Superior temporal gyrus (tissue), 1 donor: ENCODE data around the gene HDDC3.
"Not testable (repeated sequence)": the region's sequence is repeated elsewhere in the genome, so short reads cannot be mapped to it uniquely, and the experiment has no call there.

Experiments
- DNase-seq: peaks from one replicate; pipeline ENCODE4 v3.0.0-alpha.2; 2016; ENCODE audit errors: extremely low spot score

Gene HDDC3

GRCh38 chr15:90930861-90931574 is 1.3 kb downstream of the HDDC3 start:
- no peak for DNase-seq

GRCh38 chr15:90929246-90930019 is 2.9 kb downstream of the HDDC3 start:
- DNase-seq: no peak

GRCh38 chr15:90928106-90928505 is 4.2 kb downstream of the HDDC3 start:
- DNase-seq: not testable (repeated sequence)

DNA sequence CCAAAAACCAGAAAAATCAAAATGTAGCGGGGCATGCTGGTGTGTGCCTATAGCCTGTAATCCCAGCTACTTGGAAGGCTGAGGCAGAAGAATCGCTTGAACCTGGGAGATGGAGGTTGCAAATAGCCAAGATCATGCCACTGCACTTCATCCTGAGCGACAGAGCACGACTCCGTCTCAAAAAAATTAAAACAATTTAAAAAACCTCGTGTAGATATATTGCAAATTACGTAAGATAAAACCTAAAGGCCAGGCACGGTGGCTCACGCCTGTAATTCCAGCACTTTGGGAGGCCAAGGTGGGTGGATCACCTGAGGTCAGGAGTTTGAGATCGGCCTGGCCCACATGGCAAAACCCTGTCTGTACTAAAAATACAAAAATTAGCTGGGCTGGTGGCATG is 5.6 kb downstream of the HDDC3 start:
- DNase-seq: not testable (repeated sequence)

DNA sequence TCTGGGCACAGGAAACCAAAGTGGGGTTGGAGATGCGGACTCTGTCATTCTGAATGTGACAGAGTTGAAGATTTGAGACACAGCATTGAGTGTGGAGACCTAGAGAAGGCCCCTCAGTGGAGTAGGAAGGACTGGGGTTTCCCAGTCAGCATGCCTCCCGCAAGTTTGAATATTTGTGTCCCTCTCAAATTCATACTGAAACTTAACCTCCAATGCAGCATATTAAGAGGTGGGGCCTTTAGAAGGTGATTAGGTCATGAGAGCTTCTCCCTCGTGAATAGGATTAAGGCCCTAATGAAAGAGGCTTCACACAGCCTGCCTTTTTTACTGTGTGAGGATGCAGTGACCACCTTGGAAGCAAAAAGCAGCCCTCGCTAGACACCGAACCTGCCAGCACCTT is 8.0 kb downstream of the HDDC3 start:
- no peak for DNase-seq

DNA sequence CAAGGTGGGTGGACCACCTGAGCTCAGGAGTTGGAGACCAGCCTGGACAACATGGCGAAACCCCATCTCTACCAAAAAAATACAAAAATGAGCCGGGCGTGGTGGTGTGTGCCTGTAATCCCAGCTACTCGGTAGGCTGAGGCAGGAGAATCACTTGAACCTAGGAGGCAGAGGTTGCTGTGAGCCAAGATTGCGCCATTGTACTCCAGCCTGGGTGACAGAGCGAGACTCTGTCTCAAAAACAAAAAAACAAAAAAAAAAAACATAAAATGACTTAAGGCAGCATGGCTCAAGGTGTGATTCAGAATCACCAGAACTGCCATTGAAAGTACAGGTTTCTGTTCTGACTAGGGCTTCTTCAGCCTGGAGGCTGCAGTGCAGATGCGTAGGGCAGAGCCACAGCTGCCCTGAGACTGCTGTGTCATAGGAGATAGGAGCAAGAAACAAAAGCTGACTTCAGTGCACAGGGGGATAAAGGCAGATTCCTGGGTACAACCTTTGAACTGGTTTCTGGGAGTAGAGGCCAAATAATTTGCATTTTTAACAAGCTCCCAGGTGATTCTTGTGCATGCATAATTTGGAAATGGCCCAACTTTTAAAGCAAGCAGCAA is 9.5 kb downstream of the HDDC3 start:
- DNase-seq: not testable (repeated sequence)

DNA sequence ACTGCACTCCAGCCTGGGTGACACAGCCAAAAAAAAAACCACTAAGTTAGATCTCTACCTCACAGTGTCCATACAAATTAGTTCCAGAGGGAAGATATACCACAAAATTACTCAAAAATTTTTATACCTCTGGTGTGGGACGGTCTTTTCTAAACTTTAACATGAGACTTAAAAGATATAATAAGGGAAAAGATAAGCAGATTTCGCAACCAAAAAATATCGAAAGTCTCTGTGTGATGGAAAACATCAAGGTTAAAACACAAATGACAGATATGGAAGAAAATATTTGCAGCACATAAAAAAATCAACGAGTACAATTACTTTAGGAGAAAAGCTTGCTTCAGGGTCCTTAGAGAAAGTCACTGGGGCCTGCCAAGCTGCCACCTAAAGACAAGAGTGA is 10.5 kb downstream of the HDDC3 start:
- no peak for DNase-seq

- DNase-seq: no peak
These were observed 13.5 kb downstream of the HDDC3 start for GRCh38 chr15:90918835-90919234.

DNA sequence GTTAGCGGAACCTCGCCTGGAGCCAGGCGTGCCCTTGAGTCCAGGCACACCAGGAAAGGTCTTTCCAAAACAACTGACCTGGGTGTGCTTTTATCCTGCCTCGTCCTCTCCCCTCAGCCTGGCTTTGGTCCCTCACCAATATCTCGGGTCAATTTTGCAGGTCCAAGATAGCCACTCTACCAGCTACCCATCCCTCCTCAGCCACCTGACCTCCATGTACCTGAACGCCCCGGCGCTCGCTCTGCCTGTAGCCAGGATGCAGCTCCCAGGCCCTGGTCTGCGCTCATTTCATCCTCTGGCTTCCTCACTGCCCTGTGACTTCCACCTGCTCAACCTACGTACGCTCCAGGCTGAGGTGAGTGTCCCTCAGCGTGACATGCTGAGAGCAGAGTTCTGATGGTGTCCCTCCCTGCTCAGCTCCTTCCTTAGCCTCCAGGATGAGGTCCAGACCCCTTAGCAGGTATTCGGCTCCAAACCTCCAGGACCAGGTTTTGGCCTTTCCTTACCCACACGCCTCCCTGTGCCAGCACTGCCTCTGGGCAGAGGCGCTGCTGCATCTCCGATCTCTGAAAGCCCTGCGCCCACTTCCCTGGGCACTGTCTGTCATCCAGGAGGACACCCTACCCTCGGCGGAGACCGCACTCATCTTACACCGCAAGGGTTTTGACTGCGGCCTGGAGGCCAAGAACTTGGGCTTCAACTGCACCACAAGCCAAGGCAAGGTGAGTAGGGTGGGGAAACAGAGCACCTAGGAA is 14.1 kb downstream of the HDDC3 start:
- no peak for DNase-seq

DNA sequence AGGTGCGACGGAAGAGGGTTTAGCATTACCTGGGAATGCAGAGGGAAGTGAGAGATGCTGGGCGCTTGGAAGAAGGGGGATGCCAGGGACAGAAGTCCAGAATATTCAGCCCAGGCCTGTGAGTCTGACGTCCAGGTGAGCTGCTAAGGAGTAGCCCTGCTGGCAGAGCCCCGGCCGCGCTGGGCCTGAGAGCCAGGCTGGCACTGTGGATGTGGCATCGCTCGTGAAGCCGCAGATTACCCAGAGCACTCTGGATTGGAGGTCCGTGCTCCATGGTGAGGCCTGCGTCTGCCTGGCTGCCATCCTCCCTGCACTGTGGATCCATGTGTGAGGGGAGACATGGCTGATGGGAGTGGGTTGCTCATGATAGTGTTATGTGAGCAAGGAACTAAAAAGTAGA is 14.8 kb downstream of the HDDC3 start:
- DNase-seq: no peak

GRCh38 chr15:90916461-90916860 is 15.9 kb downstream of the HDDC3 start:
- DNase-seq: no peak

GRCh38 chr15:90915808-90916440 is 16.4 kb downstream of the HDDC3 start:
- DNase-seq: no peak

- no peak for DNase-seq
These were observed 17.0 kb downstream of the HDDC3 start for GRCh38 chr15:90915216-90915807.

GRCh38 chr15:90914305-90915080 is 17.9 kb downstream of the HDDC3 start:
- DNase-seq: no peak

DNA sequence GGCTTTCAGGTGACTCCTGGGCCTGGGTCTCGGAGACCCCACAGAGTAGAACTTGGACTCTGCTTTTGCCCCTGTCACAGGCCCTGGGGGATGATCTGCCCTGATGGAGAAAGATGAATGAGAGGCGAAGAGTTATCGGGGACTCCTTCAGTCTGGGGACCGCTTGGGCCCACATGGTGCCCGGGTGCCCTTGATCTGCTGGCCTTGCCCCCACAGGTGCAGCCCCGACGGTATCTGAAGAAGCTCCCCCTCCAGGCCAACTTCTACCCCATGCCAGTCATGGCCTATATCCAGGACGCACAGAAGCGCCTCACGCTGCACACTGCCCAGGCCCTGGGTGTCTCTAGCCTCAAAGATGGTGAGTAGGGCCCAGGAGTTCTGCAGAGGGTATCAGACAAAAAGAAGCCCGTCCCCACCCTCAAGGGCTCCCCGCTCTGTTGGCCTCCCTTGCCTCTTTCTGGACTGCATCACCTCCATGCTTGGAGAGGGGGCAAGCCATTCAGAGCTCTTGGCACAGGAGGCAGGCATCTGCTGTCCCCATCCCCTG is 18.9 kb downstream of the HDDC3 start:
- DNase-seq: no peak

DNA sequence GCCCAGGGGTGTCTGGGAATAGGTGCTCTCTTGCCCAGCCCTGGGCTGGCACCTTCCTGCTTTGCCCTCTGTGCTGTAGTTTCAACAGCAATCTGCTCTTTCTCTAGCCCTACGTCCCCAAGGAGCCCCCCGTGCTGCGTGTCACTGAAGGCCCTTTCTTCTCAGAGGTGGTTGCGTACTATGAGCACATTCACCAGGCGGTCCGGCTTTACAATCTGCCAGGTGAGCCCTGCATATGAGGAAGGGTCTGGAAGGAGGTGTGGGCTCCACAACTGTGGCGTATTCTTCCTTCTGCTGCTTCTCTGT is 19.6 kb downstream of the HDDC3 start:
- DNase-seq: no peak

- no peak for DNase-seq
These were observed 20.2 kb downstream of the HDDC3 start for GRCh38 chr15:90911906-90912769.

- no peak for DNase-seq
These were observed 21.1 kb downstream of the HDDC3 start for GRCh38 chr15:90911302-90911623.

GRCh38 chr15:90910441-90911301 is 21.7 kb downstream of the HDDC3 start:
- DNase-seq: no peak
